Measurements from ENCODE around the gene ROBO3.

DNA sequence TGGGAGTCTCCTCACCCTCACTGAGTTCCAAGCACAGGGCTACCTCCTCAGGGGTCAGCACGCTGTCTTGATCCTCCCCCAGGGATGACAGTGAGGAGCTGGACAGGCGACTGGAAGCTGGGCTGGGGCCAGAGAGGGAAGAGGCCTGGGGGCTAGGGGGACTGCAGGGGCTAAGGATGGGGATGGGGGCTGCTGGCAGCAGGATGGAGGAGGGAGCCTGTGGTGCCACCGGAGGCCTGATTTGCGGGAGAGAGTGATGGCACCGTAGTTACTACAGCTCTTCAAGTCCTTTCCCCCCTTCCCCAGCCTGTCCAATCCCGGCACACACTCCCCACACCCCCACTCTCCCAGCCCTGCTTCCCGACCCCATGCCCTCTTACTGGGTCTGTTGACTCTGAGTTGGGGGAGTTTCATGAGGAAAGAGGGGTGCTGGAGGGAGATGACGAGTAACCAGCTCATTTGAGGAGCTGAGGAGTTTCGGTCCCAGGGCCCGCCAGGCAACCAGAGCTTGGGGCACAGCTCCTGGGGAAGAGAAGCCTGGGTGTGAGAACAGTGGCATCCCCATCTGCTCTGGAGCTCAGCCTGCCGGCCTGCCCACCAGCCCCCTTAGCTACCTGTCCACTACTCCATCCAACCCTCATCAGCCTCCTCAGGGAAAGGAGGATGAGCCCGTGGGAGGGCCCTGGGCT lies 21.9 kb downstream of the ROBO3 start:
- TF ChIP-seq, protein P1, sequence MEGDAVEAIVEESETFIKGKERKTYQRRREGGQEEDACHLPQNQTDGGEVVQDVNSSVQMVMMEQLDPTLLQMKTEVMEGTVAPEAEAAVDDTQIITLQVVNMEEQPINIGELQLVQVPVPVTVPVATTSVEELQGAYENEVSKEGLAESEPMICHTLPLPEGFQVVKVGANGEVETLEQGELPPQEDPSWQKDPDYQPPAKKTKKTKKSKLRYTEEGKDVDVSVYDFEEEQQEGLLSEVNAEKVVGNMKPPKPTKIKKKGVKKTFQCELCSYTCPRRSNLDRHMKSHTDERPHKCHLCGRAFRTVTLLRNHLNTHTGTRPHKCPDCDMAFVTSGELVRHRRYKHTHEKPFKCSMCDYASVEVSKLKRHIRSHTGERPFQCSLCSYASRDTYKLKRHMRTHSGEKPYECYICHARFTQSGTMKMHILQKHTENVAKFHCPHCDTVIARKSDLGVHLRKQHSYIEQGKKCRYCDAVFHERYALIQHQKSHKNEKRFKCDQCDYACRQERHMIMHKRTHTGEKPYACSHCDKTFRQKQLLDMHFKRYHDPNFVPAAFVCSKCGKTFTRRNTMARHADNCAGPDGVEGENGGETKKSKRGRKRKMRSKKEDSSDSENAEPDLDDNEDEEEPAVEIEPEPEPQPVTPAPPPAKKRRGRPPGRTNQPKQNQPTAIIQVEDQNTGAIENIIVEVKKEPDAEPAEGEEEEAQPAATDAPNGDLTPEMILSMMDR (IDR thresholded peaks at IDR 0.05), result no peak
- no peak for TF ChIP-seq POLR2AphosphoS5 (IDR thresholded peaks at IDR 0.05; ENCODE audit: insufficient read depth in 1 of 2, low read depth in 1 of 2)

Data from vagina (tissue), 2 donors.